Endothelial cell of umbilical vein (primary cell): ENCODE measurements around the gene KRTAP1-1. TPM values are rescaled to one million over a fixed set of nuclear protein-coding genes. Genes with fewer than 3 reads are reported as not detected.
"Not testable (repeated sequence)": the region's sequence is repeated elsewhere in the genome, so short reads cannot be mapped to it uniquely, and the experiment has no call there.

Source experiments
- BruUV-seq: library from RNA; stranded (reverse); fragments of 400-500 nt; replicated peaks from 2 replicates; lab custom pipeline; 2021; lab: Mats Ljungman, UMichigan
- CTCF ChIA-PET: fragments of 300-600, 350-600 bp; sonication (Branson Sonifier 250); formaldehyde crosslinking; loops from one replicate; lab custom pipeline; 2021; ENCODE audit warnings: antibody characterized with exemption, inconsistent platforms; lab: Charles Lee
- POLR2A ChIA-PET: fragments of 300-600, 350-600 bp; sonication (Branson Sonifier 250); formaldehyde crosslinking; loops from one replicate; lab custom pipeline; 2021; ENCODE audit warnings: antibody characterized with exemption, inconsistent platforms; lab: Charles Lee
- DNase-seq: peaks from one replicate; pipeline ENCODE4 v3.0.0-alpha.2; 2011; ENCODE audit warnings: low read depth, low spot score
- FAIRE-seq: peaks from 2 replicates; lab custom pipeline; 2011; peaks lifted over from hg19 to GRCh38; lab: Jason Lieb, UNC
- H2AFZ ChIP-seq: 2 replicates; pipeline ENCODE4 v1.6.0; 2012; ENCODE audit warnings: low read depth, low read length, control low read depth, inconsistent platforms
- H3K27ac ChIP-seq: 2 replicates; pipeline ENCODE4 v1.5.1; 2011; ENCODE audit warnings: low read depth, mild to moderate bottlenecking, control low read depth, low read length, moderate library complexity; ENCODE audit not compliant: insufficient read depth
- H3K27me3 ChIP-seq, 2 experiments: 2 replicates each; pipeline versions ENCODE4 v1.6.0 to v1.6.1; 2011; ENCODE audit warnings: low read length in 2 of 2, mixed read lengths in 1 of 2; ENCODE audit not compliant: control insufficient read depth in 2 of 2, insufficient read depth in 2 of 2
- H3K36me3 ChIP-seq, 2 experiments: 2 replicates in 1 of 2; 3 replicates in 1 of 2; pipeline ENCODE4 v1.5.1; 2011; ENCODE audit warnings: low read length in 2 of 2, mild to moderate bottlenecking in 1 of 2, moderate library complexity in 1 of 2; ENCODE audit not compliant: control insufficient read depth in 2 of 2, insufficient read depth in 2 of 2; ENCODE audit errors: extremely low read depth in 1 of 2
- H3K4me1 ChIP-seq: 3 replicates; pipeline ENCODE4 v1.5.1; 2011; ENCODE audit warnings: mild to moderate bottlenecking, low read length; ENCODE audit not compliant: control insufficient read depth, insufficient read depth; ENCODE audit errors: extremely low read depth
- H3K4me2 ChIP-seq: 2 replicates; pipeline ENCODE4 v1.6.1; 2011; ENCODE audit warnings: low read length, control low read depth, mixed read lengths; ENCODE audit not compliant: insufficient read depth
- H3K4me3 ChIP-seq, 3 experiments: fragments of 200-600 bp in 1 of 3; sonication (generic), shearing (Covaris generic) in 1 of 3; replicated peaks in 1 of 3; 2 replicates each; pipeline ENCODE4 v1.5.1; 2011 to 2016; ENCODE audit warnings: control low read depth in 3 of 3, low read length in 3 of 3, mild to moderate bottlenecking in 2 of 3, inconsistent platforms in 1 of 3, low read depth in 1 of 3, moderate library complexity in 1 of 3; ENCODE audit not compliant: insufficient read depth in 1 of 3
- H3K79me2 ChIP-seq: 2 replicates; pipeline ENCODE4 v1.6.0; 2012; ENCODE audit warnings: low read length, inconsistent platforms; ENCODE audit not compliant: control insufficient read depth, insufficient read depth
- H3K9ac ChIP-seq: replicated peaks from 2 replicates; pipeline ENCODE3; 2011; ENCODE audit warnings: low read length, control low read depth; ENCODE audit not compliant: insufficient read depth; ENCODE audit errors: extremely low read depth
- H3K9me1 ChIP-seq: replicated peaks from 3 replicates; pipeline ENCODE4 v1.6.0; 2011; ENCODE audit warnings: mild to moderate bottlenecking, low read length; ENCODE audit not compliant: control insufficient read depth, insufficient read depth; ENCODE audit errors: extremely low read depth
- H3K9me3 ChIP-seq: replicated peaks from 2 replicates; pipeline ENCODE4 v1.5.1; 2012; ENCODE audit warnings: low read length, inconsistent platforms; ENCODE audit not compliant: control insufficient read depth, insufficient read depth
- H4K20me1 ChIP-seq: replicated peaks from 2 replicates; pipeline ENCODE3; 2011; ENCODE audit warnings: mild to moderate bottlenecking, low read length; ENCODE audit not compliant: control insufficient read depth, insufficient read depth; ENCODE audit errors: extremely low read depth
- EZH2 ChIP-seq: IDR thresholded peaks from 2 replicates; pipeline ENCODE4 v1.6.1; 2012; ENCODE audit warnings: borderline replicate concordance, low read depth, mild to moderate bottlenecking, moderate library complexity, low read length, inconsistent platforms; ENCODE audit not compliant: severe bottlenecking
- FOS ChIP-seq: IDR thresholded peaks from 2 replicates; pipeline ENCODE4 v1.6.1; 2011; ENCODE audit warnings: mild to moderate bottlenecking, low read length, moderate library complexity, borderline replicate concordance; ENCODE audit not compliant: insufficient read depth
- GATA2 ChIP-seq: IDR thresholded peaks from 2 replicates; pipeline ENCODE4 v1.7.0; 2011; ENCODE audit warnings: low read depth, mild to moderate bottlenecking, moderate library complexity, mixed read lengths, low read length; ENCODE audit not compliant: insufficient read length, insufficient read depth
- JUN ChIP-seq: IDR thresholded peaks from 2 replicates; pipeline ENCODE4 v1.6.1; 2011; ENCODE audit warnings: borderline replicate concordance, low read depth; ENCODE audit not compliant: insufficient read length, insufficient read depth
- MYC ChIP-seq: IDR thresholded peaks from one replicate; pipeline ENCODE4 v1.6.1; 2011; ENCODE audit warnings: mild to moderate bottlenecking, low read depth, low read length
- POLR2A ChIP-seq: IDR thresholded peaks from 2 replicates; pipeline ENCODE4 v1.6.1; 2012; ENCODE audit warnings: low read depth, mild to moderate bottlenecking, control low read depth, low read length
- POLR2AphosphoS5 ChIP-seq: IDR thresholded peaks from 2 replicates; pipeline ENCODE4 v1.6.1; 2012; ENCODE audit warnings: low read depth, mild to moderate bottlenecking, control low read depth, low read length, moderate library complexity; ENCODE audit not compliant: insufficient read depth
- dilution Hi-C: fragments of 300-500 bp; cut with MboI; formaldehyde crosslinking; loops from one replicate; pipeline ENCODE4 v1.15.0; 2019; ENCODE audit warnings: low sequenced_read_pairs; ENCODE audit not compliant: extremely low pct_ligation_motif_present
- intact Hi-C: fragments of 100-400 bp; cut with micrococcal nuclease; formaldehyde crosslinking; loops from one replicate; pipeline ENCODE4 v1.10.0; 2022
- polyA plus RNA-seq, 4 experiments: library from polyadenylated mRNA; depleted of rRNA in 3 of 4; stranded (reverse) in 3 of 4; unstranded in 1 of 4; fragments of >200 nt; gene quantifications; 2 replicates each; pipeline versions ENCODE4 v1.2.1 to v1.2.3, GENCODE V29; 2011 to 2012; ENCODE audit warnings: missing spikeins in 1 of 4
- total RNA-seq: library from RNA; stranded (reverse); gene quantifications from 2 replicates; pipeline ENCODE4 v1.2.3, GENCODE V29; 2021
- TF ChIP-seq, protein P1 (sequence below), 2 donors: IDR thresholded peaks; 1 replicate in 1 of 2; 2 replicates in 1 of 2; pipeline ENCODE4 v1.5.1; 2011; ENCODE audit warnings: low read length in 2 of 2, mild to moderate bottlenecking in 2 of 2, moderate library complexity in 2 of 2, control low read depth in 1 of 2, inconsistent platforms in 1 of 2, low read depth in 1 of 2; ENCODE audit not compliant: insufficient read depth in 1 of 2; ENCODE audit errors: extremely low read depth in 1 of 2
- TF ChIP-seq, protein P2 (sequence below): IDR thresholded peaks from 2 replicates; pipeline ENCODE4 v1.6.1; 2011; ENCODE audit not compliant: insufficient read depth, insufficient read length

The KRTAP1-1 gene
- total and polyA plus RNA-seq, 2 donors (not counting 3 experiments of a cell fraction or from before 2014, with no cell fraction given): not detected

DNA sequence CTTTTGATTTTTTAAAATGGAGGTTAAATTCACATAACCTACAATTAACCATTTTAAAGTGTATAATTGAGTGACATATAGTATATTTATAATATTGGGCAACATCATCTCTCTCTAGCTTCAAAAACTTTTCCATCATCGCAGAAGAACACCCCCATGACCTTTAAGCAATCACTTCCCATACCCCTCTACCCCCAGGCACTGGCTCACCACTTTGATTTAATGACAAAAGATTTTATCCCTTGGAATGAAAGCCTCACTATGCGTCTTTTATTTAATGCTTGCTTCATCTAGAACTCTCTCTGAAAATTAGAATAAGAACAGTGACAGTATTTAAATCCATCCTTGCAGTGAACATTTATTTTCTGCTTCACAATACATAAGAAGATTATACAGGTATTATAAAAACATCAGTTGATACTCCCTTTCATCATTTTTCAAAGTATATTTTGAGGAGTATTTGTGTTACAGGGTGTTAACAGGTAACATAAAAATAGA lies 3.3 kb downstream of the KRTAP1-1 start:
- H3K4me2 ChIP-seq: no peak overlapping the region
- BruUV-seq: no TSS peak
- POLR2A ChIA-PET: no interaction called here
- CTCF ChIA-PET: no interaction called here
- H3K9me1 ChIP-seq: no peaks in the 10 kb centered on the region
- no peak overlapping the region for H3K27ac ChIP-seq
- no peaks in the 10 kb centered on the region for H4K20me1 ChIP-seq
- no peak overlapping the region for H3K9ac ChIP-seq
- no peaks in the 10 kb centered on the region for H3K79me2 ChIP-seq
- no peaks in the 10 kb centered on the region for H3K27me3 ChIP-seq
- no peaks in the 10 kb centered on the region for H3K4me1 ChIP-seq
- H2AFZ ChIP-seq: no peak overlapping the region
- intact Hi-C loops: no loop called here
- TF ChIP-seq EZH2: no peak
- TF ChIP-seq JUN: no peak
- TF ChIP-seq FOS: no peak
- TF ChIP-seq, protein P1, sequence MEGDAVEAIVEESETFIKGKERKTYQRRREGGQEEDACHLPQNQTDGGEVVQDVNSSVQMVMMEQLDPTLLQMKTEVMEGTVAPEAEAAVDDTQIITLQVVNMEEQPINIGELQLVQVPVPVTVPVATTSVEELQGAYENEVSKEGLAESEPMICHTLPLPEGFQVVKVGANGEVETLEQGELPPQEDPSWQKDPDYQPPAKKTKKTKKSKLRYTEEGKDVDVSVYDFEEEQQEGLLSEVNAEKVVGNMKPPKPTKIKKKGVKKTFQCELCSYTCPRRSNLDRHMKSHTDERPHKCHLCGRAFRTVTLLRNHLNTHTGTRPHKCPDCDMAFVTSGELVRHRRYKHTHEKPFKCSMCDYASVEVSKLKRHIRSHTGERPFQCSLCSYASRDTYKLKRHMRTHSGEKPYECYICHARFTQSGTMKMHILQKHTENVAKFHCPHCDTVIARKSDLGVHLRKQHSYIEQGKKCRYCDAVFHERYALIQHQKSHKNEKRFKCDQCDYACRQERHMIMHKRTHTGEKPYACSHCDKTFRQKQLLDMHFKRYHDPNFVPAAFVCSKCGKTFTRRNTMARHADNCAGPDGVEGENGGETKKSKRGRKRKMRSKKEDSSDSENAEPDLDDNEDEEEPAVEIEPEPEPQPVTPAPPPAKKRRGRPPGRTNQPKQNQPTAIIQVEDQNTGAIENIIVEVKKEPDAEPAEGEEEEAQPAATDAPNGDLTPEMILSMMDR (IDR thresholded peaks at IDR 0.05; ENCODE audit: extremely low read depth in 1 of 2, insufficient read depth in 1 of 2, low read depth in 1 of 2, low read length in 2 of 2): no peak
- no peak for TF ChIP-seq POLR2A
- TF ChIP-seq MYC: no peak
- TF ChIP-seq, protein P2, sequence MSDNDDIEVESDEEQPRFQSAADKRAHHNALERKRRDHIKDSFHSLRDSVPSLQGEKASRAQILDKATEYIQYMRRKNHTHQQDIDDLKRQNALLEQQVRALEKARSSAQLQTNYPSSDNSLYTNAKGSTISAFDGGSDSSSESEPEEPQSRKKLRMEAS: no peak
- TF ChIP-seq POLR2AphosphoS5: no peak
- TF ChIP-seq GATA2: no peak
- no peaks in the 10 kb centered on the region for H3K36me3 ChIP-seq
- H3K4me3 ChIP-seq: no peak overlapping the region
- dilution Hi-C loops: no loop called here
- DNase-seq (no peak), FAIRE-seq (no peak)
- H3K9me3 ChIP-seq: no peaks in the 10 kb centered on the region

- H3K9me3 ChIP-seq, H3K79me2 ChIP-seq, H4K20me1 ChIP-seq, POLR2A ChIA-PET, H3K4me1 ChIP-seq, H3K27ac ChIP-seq, H3K9me1 ChIP-seq, H3K27me3 ChIP-seq, BruUV-seq, H2AFZ ChIP-seq, intact Hi-C loops, H3K4me2 ChIP-seq, FAIRE-seq, H3K4me3 ChIP-seq, dilution Hi-C loops, DNase-seq, H3K9ac ChIP-seq, H3K36me3 ChIP-seq: not testable (repeated sequence)
- CTCF ChIA-PET: interaction anchor here (1.0 kb wide), 1 partner anchor 9 kb away, joined by 3 read pairs; no protein-coding TSS in a partner anchor
Measured at GRCh38 chr17:41034346-41034935, 6.8 kb downstream of the KRTAP1-1 start, which contains the start of gene KRTAP1-3. Gene KRTAP1-3 (minus strand): TSS chr17:41034874. CDS start chr17:41034821, 53 bp downstream.
